RWPE1 (cell line): ENCODE data around the gene KRTAP4-12.
"Not testable (repeated sequence)": the region's sequence is repeated elsewhere in the genome, so short reads cannot be mapped to it uniquely, and the experiment has no call there.

ENCODE experiments used
- CTCF ChIA-PET: fragments of 350-600 bp; sonication (Branson Sonifier 250); formaldehyde crosslinking; extraction: SDS; loops from one replicate; lab custom pipeline; 2021; lab: Yijun Ruan, JAX
- POLR2A ChIA-PET: fragments of 400-600 bp; formaldehyde crosslinking; extraction: SDS; loops from one replicate; lab custom pipeline; 2020; ENCODE audit warnings: antibody characterized with exemption; ENCODE audit not compliant: low non-redundant PET; lab: Yijun Ruan, JAX
- DNase-seq: peaks from one replicate; pipeline ENCODE4 v3.0.0; 2012; ENCODE audit warnings: low spot score
- H3K27ac ChIP-seq: fragments of 450-650 bp; 2 replicates; pipeline ENCODE4 v1.5.1; 2017
- TF ChIP-seq, protein P1 (sequence below): fragments of 450-650 bp; conservative IDR thresholded peaks from 2 replicates; pipeline ENCODE4 v1.5.1; 2017; ENCODE audit warnings: low read depth, mild to moderate bottlenecking

The KRTAP4-12 gene

DNA sequence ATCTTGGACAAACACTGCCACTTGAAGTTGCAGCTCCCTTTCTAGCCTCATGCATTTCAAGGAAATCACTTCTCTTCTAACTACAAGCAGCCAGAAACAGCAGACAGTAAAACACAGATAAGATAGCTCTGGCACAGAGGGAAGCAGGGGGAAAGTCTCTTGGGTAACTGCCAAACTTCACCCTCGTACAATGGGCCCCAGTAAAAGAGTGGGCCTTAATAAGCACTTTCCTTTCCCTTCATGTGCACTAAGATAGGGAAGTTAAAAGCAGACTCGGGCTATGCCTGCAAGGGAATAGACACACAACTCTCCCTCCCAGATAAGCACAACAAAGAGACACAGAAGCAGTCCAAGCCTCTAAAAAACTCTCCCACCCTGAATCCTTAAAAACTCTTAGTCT lies 29.9 kb upstream of the KRTAP4-12 start:
- ChIA-PET CTCF (no interaction called here), POLR2A (no interaction called here)
- DNase-seq, result no peak
- TF ChIP-seq, protein P1, sequence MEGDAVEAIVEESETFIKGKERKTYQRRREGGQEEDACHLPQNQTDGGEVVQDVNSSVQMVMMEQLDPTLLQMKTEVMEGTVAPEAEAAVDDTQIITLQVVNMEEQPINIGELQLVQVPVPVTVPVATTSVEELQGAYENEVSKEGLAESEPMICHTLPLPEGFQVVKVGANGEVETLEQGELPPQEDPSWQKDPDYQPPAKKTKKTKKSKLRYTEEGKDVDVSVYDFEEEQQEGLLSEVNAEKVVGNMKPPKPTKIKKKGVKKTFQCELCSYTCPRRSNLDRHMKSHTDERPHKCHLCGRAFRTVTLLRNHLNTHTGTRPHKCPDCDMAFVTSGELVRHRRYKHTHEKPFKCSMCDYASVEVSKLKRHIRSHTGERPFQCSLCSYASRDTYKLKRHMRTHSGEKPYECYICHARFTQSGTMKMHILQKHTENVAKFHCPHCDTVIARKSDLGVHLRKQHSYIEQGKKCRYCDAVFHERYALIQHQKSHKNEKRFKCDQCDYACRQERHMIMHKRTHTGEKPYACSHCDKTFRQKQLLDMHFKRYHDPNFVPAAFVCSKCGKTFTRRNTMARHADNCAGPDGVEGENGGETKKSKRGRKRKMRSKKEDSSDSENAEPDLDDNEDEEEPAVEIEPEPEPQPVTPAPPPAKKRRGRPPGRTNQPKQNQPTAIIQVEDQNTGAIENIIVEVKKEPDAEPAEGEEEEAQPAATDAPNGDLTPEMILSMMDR, result no peak
- H3K27ac ChIP-seq, result no peak overlapping the region

DNA sequence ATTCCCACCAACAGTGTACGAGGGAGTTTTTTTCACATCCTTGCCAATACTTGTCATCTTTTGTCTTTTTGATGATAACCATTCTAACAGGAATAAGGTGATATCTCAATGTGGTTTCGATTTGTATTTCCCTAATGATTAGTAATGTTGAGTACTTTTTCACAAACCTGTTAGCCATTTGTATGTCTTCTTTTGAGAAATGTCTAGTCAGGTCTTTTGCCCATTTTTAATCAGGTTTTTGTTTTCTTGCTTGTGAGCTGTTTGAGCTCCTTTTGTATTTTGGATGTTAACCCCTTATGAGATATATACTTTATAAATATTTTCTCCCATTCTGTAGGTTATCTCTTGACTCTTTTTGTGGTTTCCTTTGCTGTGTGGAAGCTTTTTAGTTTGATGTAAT lies 27.5 kb upstream of the KRTAP4-12 start:
- DNase-seq, result no peak
- CTCF ChIA-PET, result no interaction called here
- POLR2A ChIA-PET, result no interaction called here
- TF ChIP-seq, protein P1, result no peak
- no peak overlapping the region for H3K27ac ChIP-seq

- ChIA-PET CTCF (interaction anchor here (0.6 kb wide), 1 partner anchor 516 kb away, joined by 3 read pairs; no protein-coding TSS in a partner anchor), POLR2A (no interaction called here)
- TF ChIP-seq, protein P1, result no peak
- H3K27ac ChIP-seq, result no peak overlapping the region
- DNase-seq, result no peak
Observed at GRCh38 chr17:41150026-41150425, 26.0 kb upstream of the KRTAP4-12 start.

- CTCF ChIA-PET, result interaction anchor here (0.6 kb wide), 1 partner anchor 516 kb away, joined by 3 read pairs; no protein-coding TSS in a partner anchor
- POLR2A ChIA-PET, result no interaction called here
- no peak within 1 kb of the TSS for H3K27ac ChIP-seq
- TF ChIP-seq, protein P1, result no peak
- no peak for DNase-seq
Observed at GRCh38 chr17:41149652-41149985, 25.6 kb upstream of the KRTAP4-12 start, which contains the start of gene KRTAP4-5. Gene KRTAP4-5 (minus strand): TSS chr17:41149825. CDS start chr17:41149767, 58 bp downstream.

DNA sequence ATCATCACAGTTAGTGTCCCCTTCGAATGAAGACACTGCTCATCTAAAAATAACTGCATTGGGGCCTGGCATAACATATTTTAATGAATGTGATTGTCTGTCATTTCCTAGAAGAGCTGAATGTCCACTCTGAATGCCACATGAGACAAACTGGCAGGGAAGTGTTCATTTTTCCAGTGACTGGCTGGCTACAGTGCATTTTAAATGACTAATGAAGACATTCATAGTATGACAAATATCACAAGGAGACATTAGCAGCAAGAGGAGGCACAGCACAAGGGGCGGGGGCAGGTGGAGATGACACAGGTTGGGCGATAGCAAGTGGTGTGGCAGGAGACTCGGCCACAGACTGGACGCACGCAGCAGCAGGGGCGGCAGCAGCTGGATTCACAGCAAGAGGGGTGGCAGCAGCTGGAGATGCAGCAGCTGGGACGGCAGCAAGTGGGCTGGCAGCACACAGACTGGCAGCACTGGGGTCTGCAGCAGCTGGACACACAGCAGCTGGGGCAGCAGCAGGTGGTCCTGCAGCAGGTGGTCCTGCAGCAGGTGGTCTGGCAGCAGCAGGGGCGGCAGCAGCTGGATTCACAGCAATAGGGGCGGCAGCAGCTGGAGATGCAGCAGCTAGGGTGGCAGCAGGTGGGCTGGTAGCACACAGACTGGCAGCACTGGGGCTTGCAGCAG lies 25.1 kb upstream of the KRTAP4-12 start:
- DNase-seq, POLR2A ChIA-PET, H3K27ac ChIP-seq: not testable (repeated sequence)
- CTCF ChIA-PET, result interaction anchor here (0.6 kb wide), 1 partner anchor 517 kb away, joined by 3 read pairs; no protein-coding TSS in a partner anchor

GRCh38 chr17:41147531-41148204 lies 23.7 kb upstream of the KRTAP4-12 start:
- H3K27ac ChIP-seq, result no peak overlapping the region
- no peak for DNase-seq
- ChIA-PET POLR2A (no interaction called here), CTCF (no interaction called here)
- TF ChIP-seq, protein P1, result no peak

DNA sequence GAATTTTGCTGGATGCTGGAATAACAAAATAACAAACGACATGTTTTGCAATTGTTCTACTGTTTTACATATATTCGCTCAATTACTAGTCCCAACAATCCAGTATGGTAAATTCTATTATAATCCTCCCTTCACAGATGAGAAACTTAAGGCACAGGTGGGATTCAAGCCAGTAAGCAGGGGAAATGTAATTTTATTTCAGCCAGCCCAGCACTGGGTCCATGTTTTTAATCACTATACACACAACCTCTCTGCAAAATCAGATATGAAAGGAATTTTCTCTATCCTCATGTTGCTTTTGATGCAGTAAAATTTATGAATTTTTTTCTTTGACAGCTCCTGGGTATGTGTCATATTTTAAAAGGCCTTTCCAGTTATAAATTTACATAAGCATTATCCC lies 21.3 kb upstream of the KRTAP4-12 start:
- no peak for DNase-seq
- no peak overlapping the region for H3K27ac ChIP-seq
- TF ChIP-seq, protein P1, result no peak
- CTCF ChIA-PET, result no interaction called here
- POLR2A ChIA-PET, result no interaction called here
